Left ventricle myocardium inferior (tissue), 1 donor: ENCODE results near the gene ANKRD6. TPM values are rescaled to one million over a fixed set of nuclear protein-coding genes. Genes with fewer than 3 reads are reported as not detected.
A peak's percentile ranks its signal among the peaks of the same experiment; 100 is the strongest.

Source experiments
- DNase-seq: peaks from one replicate; pipeline ENCODE4 v3.0.0-alpha.2; 2020
- H3K27ac ChIP-seq: fragments of 200-600 bp; replicated peaks from 2 replicates; pipeline ENCODE4 v1.8.0; 2021
- H3K27me3 ChIP-seq: fragments of 200-600 bp; 2 replicates; pipeline ENCODE4 v1.8.0; 2021; ENCODE audit warnings: low read depth
- H3K36me3 ChIP-seq: fragments of 200-600 bp; 2 replicates; pipeline ENCODE4 v1.8.0; 2021
- H3K4me1 ChIP-seq: fragments of 200-600 bp; 2 replicates; pipeline ENCODE4 v1.8.0; 2021
- H3K4me3 ChIP-seq: fragments of 200-600 bp; 2 replicates; pipeline ENCODE4 v1.8.0; 2021; ENCODE audit warnings: mild to moderate bottlenecking, moderate library complexity
- H3K9me3 ChIP-seq: fragments of 200-600 bp; replicated peaks from 2 replicates; pipeline ENCODE4 v1.8.0; 2021
- intact Hi-C: fragments of 100-400 bp; cut with micrococcal nuclease; formaldehyde crosslinking; loops from one replicate; pipeline ENCODE4 v1.11.0; 2022
- total RNA-seq: library from RNA; stranded (reverse); fragmentation: NEBNext Ultra II Directional; extraction: Animal tissue kit (Norgen Biotek cat#: 25700); gene quantifications from one replicate; pipeline ENCODE4 v1.2.1, GENCODE V29; 2021
- TF ChIP-seq, protein P1 (sequence below): fragments of 200-600 bp; IDR thresholded peaks from 2 replicates; pipeline ENCODE4 v1.8.0; 2021; ENCODE audit warnings: antibody characterized with exemption, mild to moderate bottlenecking, borderline replicate concordance
- donor health status: DM: no; HTN: yes; CAD: no; lungs with severe emphysema.

Gene ANKRD6
- total RNA-seq, 1 donor from 2014 or later: 11.1 TPM

DNA sequence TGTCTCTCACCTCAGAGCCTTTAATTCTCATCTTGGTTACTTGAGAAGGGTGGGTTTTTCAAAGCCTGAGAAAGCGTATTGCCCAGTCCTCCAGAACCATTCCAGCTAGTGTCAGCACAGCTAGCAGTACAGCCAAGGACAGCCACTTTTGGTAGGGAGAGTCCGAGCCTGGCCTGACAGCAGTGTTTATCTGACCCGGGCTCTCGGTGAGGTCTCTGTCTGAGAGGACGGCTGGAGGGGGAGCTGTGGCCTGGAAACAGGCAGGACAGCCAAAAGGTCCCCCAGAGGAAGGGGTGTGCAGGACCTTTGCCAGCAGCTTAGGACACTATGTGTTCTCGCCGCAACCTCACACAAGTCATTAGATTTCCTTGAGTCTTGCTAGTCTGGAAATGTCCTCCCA, 166.8 kb downstream of the ANKRD6 start:
- Histone ChIP-seq H3K27ac (peak overlapping the region; percentile 45), H3K27me3 (no peaks in the 10 kb centered on the region), H3K36me3 (peaks cover 6% of the 10 kb centered on the region), H3K4me3 (no peak overlapping the region), H3K9me3 (no peaks in the 10 kb centered on the region), H3K4me1 (peaks cover 31% of the 10 kb centered on the region)
- TF ChIP-seq, protein P1, sequence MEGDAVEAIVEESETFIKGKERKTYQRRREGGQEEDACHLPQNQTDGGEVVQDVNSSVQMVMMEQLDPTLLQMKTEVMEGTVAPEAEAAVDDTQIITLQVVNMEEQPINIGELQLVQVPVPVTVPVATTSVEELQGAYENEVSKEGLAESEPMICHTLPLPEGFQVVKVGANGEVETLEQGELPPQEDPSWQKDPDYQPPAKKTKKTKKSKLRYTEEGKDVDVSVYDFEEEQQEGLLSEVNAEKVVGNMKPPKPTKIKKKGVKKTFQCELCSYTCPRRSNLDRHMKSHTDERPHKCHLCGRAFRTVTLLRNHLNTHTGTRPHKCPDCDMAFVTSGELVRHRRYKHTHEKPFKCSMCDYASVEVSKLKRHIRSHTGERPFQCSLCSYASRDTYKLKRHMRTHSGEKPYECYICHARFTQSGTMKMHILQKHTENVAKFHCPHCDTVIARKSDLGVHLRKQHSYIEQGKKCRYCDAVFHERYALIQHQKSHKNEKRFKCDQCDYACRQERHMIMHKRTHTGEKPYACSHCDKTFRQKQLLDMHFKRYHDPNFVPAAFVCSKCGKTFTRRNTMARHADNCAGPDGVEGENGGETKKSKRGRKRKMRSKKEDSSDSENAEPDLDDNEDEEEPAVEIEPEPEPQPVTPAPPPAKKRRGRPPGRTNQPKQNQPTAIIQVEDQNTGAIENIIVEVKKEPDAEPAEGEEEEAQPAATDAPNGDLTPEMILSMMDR: no peak
- intact Hi-C loops: no loop called here
- peak; percentile 34 for DNase-seq

DNA sequence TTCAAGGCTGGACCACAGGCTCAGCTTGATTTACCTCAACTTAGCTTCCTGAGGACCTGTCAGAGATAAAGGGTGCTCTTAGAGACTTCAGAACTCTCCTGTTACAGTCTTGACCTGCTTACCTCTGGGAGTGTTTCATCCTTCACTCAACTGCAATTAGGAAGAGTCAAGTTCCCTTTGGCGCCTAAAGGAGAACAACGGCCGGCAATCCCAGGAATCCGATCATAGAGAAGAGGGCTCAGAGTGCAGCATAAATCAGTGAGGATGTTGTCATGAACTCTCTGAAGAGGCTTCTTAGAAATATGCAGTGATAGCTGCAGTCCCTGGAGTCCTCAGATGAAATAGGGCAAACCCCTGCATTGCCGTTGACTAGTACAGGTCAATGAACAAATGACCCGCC, 169.2 kb downstream of the ANKRD6 start:
- peaks cover 16% of the 10 kb centered on the region for H3K4me1 ChIP-seq
- H3K36me3 ChIP-seq: peaks cover 12% of the 10 kb centered on the region
- no peak for DNase-seq
- TF ChIP-seq, protein P1: no peak
- intact Hi-C loops: no loop called here
- no peak overlapping the region for H3K4me3 ChIP-seq
- no peaks in the 10 kb centered on the region for H3K27me3 ChIP-seq
- no peaks in the 10 kb centered on the region for H3K9me3 ChIP-seq
- H3K27ac ChIP-seq: no peak overlapping the region

DNA sequence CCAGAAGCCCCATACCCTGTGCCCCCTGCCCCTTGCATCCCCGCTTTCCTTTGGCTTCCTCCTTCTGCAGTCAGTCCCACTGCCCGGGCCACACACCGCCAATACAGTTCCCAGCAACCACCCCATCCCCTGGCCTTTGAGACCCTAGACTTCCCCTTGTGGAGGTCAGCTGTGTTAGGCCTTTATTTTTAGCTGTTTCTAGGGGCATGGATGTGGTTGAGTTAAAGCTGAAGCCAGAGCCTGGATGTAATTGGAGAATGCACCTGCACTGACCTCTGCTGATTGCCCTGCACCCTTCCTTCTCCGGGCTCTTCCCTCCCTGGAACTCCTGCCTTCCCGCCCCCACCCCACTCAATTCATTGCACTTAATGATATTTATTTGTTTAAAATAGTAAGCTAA, 171.7 kb downstream of the ANKRD6 start:
- H3K9me3 ChIP-seq: no peaks in the 10 kb centered on the region
- peaks cover 12% of the 10 kb centered on the region for H3K36me3 ChIP-seq
- H3K4me3 ChIP-seq: no peak overlapping the region
- H3K27ac ChIP-seq: no peak overlapping the region
- TF ChIP-seq, protein P1: no peak
- peaks cover 6% of the 10 kb centered on the region for H3K4me1 ChIP-seq
- no peaks in the 10 kb centered on the region for H3K27me3 ChIP-seq
- intact Hi-C loops: no loop called here
- no peak for DNase-seq

DNA sequence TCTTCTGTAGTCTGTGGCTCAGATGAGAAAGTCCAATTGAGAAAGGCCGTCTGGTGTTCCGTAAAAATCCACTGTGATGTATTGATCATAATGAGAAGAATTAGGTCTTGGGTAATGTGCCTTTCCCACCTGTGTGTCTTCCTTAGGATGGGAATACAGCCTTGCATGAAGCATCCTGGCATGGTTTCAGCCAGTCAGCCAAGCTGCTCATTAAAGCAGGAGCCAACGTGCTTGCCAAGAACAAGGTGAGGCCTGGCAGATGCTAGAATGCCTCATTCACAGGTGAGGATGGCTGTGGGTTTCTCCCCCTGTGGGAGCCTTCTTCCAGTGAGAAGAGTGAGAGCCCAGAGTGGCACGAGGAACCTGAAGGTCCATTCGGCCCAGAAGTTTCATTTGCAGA, 172.9 kb downstream of the ANKRD6 start:
- intact Hi-C loops: no loop called here
- no peaks in the 10 kb centered on the region for H3K27me3 ChIP-seq
- peaks cover 12% of the 10 kb centered on the region for H3K36me3 ChIP-seq
- no peak overlapping the region for H3K27ac ChIP-seq
- H3K4me1 ChIP-seq: no peaks in the 10 kb centered on the region
- no peak overlapping the region for H3K4me3 ChIP-seq
- TF ChIP-seq, protein P1: no peak
- DNase-seq: no peak
- no peaks in the 10 kb centered on the region for H3K9me3 ChIP-seq

DNA sequence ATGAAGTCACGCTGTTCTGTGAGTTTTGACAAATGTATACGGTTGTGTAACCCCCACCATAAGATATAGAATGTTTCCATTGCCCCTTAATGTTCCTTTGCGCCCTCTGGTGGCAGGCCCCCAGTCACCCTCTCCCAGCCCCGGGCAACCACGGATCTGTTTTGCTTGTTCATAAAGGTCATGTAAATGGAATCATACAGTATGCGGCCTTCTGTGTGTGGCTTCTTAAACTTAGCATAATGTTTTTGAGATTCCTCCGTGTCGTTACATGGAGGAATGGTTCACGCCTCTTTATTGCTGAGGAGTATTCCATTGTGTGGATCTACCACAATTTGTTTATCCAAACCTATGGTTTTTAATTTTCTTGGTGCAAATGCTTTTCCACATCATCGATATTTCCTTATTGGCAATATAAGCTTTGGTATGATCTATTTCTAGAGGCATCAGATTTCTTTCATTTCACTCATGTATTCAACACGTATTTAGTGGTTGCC, 177.2 kb downstream of the ANKRD6 start:
- Histone ChIP-seq H3K4me3 (no peak overlapping the region), H3K4me1 (peaks cover 3% of the 10 kb centered on the region), H3K27me3 (no peaks in the 10 kb centered on the region), H3K27ac (no peak overlapping the region), H3K9me3 (no peaks in the 10 kb centered on the region), H3K36me3 (peaks cover 6% of the 10 kb centered on the region)
- DNase-seq: peak; percentile 69
- TF ChIP-seq, protein P1: peak; percentile 88
- intact Hi-C loops: loop anchor here (5.0 kb wide), 1 partner anchor 178 kb away; the partner anchor contains the start of gene ANKRD6
